Measurements from ENCODE around the gene GPC3.
"Not testable (repeated sequence)": the region's sequence is repeated elsewhere in the genome, so short reads cannot be mapped to it uniquely, and the experiment has no call there.

Gene GPC3

DNA sequence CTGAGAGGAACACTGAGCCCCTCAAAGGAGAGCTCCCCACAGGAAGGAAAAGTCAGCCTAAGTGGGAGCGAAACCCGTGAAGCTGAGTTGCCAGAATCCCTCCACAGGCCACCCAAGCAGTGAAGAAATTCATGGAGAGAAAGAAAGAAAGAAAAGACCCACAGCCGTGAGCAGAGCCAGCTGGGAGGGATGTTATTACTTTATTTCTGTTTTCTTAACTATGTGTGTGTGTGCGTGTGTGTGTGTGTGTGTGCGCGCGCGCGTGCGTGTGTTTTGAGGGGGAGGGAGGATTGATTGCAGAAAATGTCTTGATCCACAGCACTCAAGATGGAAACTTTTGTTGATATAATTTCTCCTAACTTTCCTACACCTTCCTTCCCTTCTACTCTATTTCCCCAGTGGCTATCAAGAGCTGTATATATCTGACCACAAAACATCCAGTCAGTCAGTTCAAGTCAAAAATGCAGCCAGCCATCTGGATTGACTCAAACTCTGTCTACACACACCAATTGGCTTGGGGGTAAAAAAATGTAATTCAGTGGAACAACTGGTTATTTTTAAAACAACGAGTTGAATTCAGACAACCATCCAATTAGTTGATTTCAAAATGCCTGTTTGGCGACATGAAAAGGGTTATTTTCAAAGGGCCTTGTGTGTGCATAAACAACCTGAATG lies 13.8 kb upstream of the GPC3 start:
- DNase-seq, result no peak

DNA sequence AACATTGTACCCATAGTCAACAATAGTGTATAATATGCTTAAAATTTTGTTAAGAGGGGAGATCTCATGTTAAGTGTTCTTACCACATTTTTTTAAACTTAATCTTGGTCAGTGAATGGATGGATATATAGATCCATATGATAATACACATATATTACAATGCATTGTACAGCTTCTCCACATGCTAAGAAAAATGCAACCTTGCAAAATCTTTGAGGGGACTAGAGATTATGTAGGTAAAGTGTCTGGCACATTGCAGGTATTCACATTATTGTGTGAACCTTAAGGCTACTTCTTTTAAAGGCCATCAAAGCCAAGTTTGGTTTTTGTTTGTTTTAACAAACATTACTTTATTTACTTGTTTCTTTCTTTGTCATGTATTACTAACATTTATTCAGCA lies 10.4 kb upstream of the GPC3 start:
- no peak for DNase-seq

DNA sequence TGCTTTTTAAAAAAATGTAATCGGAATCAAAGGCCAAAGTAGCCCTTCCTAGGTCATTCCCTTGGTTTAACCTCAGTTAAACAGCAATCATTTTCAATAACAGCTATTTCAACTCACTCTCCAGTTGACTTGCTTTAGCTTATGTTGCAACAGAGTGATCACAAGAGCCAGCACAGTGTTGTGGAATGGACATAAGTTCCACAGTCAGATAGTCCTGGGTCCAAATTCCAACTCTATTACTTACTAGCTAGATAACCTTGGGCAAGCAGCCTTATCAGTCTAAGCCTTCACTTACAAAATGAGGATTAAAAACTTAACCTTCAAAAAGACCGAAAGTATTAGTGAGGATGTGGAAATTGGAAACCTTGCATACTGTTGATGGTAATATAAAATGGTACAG lies 9.2 kb upstream of the GPC3 start:
- no peak for DNase-seq

DNA sequence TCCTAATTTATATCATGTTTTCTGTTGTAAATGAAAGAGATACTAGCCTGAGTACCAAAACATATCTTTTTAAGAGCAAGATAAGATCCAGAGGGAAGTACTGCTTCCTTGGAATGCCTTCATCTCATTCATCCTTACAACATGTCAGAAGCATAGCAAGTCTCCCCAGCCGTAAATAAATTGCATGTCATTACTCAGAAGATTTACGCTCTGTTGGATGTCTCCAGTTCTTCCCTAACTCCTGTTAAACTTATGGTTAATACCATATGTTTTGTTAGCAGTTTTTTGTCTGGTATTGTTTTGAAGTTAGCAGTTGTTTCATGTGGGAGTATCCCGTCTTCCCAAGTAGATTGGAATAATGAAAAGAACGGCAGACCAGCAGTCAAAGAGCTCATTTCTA lies 7.5 kb upstream of the GPC3 start:
- DNase-seq, result no peak

DNA sequence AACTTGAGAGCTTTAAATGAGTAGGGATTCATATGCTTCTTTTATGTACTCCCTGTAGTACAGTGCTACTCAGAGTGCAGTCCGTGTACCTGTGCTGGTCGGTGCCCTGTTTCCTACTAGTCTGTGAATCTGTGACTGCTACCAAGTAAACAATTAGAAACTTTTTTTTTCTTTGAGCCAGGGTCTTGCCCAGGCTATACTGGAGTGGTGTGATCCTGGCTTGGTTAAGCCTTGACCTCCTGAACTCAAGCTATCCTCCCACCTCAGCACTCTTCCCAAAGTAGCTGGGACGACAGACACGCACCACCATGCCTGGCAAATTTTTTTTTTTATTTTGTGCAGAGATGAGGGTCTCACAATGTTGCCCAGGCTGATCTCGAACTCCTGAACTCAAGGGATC lies 6.4 kb upstream of the GPC3 start:
- no peak for DNase-seq

DNA sequence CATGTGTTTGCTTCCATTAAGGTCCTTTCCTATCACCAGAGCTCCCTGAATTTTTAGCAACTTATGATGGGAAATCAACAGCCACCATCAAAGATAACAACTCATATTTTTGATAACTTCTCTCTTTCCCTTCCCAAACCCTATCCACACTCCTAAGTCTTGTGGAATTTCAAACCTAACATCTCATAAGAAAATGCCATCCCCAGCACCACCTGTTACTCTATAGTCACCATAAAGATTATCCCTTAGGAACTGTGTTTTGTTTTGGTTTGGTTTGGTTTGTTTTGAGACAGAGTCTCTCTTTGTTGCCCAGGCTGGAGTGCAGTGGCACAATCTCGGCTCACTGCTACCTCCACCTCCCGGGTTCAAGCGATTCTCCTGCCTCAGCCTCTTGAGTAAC lies 5.7 kb upstream of the GPC3 start:
- not testable (repeated sequence) for DNase-seq

DNA sequence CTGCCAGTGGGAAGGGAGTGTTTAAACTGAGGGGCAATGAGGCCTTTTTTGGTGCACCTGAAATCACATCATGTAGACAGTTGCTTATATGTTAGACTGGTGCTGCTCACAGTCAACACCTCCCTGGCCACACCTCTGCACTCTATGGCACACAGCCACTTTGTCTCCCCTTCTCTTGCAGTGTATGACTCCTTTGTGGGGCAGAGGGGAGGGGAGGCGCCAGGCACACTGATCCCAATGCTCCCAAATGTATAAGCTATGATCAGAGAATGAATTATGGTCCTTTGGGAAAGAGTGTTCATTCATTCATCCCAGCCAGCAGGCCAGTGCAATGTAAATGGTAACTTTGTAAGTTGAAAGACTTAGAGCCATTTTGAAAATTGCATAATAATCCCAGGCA lies 4.6 kb upstream of the GPC3 start:
- DNase-seq, result no peak

DNA sequence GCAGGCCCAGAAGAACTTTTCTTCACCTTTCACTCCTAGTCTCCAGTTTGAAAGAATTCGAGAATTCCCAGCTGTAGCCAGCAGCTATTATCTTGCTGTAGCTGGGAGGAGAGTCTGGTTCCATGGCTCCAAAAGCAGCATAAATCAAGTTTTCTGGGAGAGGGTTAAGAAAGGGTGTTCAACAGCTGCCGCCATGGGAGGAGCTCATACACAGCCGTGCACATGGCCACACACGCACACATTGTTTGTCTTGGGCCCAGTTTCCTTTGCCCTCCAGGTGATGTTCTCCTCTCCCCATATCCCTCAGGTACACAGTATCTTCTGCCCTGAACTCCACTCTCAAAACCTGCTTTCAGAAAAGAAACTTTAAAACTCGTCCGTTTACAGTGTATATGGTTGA lies 4.1 kb upstream of the GPC3 start:
- DNase-seq, result no peak

DNA sequence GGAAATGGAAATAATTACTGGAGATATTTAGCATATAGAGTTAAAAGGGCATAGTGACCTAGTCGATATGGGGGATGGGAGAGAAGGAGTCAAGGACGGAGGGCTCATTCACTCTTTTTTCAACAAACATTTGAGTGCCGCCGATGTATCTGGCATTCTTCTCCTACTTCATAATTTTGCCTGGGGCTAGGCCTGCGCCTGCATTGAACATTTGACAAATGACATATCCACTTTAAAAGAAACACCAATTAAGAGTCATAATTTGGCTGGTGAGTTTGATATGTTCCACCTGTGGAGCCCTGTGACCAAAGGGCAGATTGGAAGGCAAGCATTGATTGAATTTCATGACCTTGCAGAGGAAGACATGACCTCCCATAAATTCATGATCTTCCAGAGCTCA lies 2.6 kb upstream of the GPC3 start:
- no peak for DNase-seq

DNA sequence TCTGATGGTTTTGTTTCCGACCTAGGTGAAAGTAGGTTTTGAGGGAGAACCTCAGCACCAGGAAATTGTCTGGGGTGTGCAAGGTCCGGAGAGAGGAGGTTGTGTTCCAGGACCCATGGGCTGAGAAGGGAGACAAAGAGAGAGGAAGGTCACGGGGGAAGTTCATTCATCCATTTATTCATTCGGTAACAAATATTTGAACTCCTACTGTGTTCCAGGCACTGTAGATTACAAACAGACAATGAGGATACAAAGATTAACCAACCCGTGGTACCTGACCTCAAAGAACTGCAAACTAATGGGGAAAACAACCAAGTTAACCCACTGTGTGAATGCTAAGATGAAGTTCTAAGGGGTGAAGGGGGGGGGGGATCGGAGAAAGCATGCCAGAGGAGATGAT lies 1.8 kb upstream of the GPC3 start:
- no peak for DNase-seq

DNA sequence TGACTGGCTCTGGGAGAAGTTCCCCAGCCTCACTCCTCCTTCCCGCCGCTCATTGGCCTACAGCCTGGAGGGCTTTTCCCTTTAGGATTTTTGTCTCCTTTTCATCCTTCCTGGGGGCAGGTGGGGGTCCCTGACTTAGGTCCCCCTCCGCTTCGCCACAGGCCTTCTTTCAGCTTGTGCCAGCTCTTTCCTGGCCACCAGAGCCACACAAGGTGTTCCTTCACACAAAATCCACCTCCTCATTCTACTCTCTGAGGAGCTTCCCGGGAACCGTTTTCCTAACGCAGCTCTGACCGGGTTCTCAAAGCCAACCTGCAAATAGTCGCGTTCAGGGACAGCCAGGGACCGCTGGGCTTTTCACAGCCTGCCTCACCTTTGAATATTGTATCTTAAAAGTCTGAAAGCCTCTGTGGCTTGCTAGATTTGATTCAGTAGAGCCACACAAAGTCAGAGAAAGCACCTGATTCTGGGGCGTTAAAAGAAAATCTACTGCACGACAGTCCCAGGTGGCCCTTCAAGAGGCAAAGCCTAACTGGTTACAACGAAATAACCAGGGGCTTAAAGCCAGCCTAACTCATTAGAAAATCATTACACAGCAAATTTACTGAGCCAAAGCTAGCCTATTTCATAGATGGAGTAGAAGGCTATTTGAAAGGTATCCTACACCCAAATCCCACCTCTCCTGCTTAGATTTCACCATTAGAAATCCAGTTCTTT lies 731 bp upstream of the GPC3 start:
- DNase-seq, result peak in 2 of 56 donors; percentile 0

DNA sequence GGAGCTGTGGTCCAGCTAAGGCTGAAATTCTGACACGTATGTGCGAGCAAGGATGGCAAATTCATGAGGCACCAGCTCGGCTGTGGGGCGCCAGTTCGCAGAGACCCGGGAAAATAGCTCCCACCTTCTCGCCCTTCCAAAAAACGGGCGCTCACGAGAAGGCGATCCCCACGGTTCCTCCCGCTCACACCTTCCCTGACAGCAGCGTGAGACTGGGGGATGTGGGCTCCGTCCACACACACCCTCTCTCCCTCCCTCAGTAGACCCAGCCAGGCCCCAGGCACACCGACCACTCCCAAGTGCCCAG lies 584 bp downstream of the GPC3 start:
- no peak for DNase-seq

DNA sequence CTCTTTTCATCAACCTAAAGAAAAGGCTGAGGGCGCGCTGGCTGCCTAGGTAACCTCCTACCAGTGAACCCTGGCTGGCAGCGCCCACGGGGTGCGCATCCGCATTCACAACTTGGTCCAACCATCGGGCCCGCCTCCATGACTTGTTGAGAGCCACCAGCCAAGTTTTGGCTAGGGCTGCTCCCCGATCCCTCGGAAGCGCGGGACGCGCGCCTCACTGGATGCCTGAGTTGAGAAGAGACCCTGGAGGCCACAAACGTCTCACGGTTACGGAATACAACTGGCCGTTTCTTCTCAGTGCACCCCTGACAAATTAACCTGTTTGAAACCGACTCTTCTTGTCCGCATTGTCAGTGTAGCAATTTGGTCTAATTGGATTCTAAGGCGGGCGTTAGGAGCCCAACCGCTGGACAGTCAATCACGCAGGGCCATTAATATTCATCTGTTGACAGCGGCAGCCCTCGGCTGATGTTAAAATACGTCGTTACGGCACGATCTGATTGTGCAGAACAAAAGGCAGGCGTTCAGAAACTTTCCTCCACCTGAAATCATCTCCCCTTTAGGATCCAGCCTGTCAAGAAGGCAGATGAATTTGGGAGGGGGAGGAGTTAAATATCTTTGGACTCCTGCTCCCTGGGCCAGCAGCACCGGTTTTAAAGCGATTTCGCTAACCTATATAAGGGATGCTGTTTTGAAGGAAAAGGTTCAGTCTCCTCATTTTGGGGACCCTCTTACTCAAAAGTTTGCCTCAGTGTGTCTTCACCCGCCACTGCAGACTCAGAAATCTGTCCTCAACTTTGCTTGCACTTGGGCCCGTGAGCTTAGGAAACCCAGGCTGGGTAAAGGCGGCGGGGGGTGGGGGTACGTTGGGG lies 1.2 kb downstream of the GPC3 start:
- DNase-seq, result peak in 1 of 56 donors; percentile 0

DNA sequence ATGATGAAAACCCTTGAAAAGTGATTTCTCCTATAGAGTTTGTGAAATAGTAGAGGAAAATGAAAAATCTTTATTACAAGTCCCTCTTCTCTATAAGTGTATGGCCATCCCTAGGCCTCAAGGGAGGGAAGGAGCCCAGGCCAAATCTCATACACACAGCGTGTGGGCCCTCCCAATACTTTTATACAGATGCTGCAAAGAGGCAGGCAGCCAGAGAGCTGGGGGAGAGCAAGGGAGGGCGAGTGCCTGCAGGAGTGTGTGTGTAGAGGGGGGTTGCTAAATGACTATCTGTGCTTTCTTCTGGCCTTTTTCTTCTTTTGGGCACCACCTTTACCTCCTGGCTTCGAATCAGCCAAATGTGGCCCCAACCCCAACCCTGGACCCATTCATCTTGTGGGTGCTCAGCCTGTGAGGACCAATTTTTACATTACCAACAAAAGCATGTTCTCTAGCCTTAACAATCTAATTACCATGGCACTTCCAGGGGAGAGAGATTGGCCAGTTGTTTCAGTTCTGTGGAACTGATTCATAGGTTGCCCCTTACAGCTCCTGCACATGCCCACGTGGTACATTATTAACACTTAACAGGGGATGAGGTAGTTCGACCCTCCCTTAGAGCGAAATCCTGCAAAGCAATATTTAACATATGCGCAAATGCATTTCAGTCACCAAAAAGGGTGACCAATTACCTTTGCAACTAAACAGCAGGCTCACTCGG lies 2.0 kb downstream of the GPC3 start:
- no peak for DNase-seq

DNA sequence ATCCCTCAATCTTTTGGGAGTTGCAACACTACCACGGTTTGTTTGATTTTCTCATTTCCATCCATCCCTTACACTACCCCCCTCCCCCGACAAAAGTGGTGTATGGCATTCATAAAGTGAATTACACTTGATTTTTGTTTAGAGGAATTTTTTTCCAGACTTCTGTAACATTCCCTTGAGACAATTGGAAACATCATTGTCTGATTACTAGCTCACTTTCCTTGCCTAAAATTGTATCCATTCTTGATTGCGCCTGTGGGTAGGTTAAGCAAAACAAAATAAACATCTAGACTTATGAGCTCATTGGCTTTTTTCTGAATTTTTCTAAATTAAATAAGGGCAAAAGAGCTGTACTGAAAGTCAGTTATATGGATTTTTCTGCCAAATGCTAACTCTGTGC lies 3.5 kb downstream of the GPC3 start:
- no peak for DNase-seq

DNA sequence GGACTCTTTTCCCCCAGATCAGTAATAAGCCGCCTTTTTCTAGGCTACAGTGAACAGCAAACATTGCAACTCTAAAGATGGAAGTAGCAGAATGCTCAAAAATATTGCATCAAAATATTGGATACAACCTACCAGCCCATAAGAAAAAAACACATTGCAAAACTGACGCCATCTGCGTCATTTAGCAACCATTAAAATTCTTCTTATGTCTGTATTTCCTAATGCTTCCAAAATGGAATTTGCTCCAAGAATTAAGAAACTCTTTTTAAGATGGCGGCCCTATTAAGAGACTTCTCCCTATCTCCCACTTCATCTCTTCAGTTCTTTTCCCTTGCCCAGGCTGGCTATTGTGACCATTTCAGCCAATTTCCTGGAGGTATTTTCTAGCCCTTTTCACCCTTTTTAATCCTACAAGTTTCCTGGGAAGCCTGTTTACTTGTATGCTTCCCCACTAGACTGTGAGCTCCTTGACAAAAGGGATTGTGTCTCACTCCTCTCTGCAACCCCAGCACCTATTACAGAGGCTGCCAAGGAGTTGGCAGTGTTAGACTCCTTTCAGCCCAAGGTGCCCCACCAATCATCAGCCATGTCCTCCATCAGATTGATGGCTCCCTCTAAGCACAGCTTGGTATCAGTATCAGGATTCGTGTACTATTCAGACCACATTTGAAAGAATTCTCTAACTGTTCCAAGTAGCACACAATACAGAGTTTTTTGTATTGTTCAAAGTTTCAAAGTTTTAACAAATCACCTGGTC lies 4.4 kb downstream of the GPC3 start:
- DNase-seq, result no peak

DNA sequence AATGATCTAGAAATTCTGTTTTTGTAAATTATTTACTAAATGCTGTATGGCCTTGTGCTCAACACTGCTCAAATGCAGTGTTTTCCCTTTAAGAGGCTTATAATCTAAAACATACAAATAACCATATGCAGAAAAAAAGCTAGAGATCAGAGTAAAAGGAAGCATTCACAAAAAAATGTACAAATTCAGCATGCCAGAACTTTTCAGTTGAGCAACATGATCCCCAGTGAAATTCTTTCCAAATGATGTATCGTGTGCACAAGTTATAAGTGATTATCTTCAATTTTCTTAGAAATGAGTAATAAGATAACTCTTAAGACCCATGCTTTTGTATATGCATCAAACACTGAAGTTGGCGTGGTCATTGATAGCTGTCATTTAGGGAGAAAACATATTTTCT lies 5.0 kb downstream of the GPC3 start:
- DNase-seq, result no peak

DNA sequence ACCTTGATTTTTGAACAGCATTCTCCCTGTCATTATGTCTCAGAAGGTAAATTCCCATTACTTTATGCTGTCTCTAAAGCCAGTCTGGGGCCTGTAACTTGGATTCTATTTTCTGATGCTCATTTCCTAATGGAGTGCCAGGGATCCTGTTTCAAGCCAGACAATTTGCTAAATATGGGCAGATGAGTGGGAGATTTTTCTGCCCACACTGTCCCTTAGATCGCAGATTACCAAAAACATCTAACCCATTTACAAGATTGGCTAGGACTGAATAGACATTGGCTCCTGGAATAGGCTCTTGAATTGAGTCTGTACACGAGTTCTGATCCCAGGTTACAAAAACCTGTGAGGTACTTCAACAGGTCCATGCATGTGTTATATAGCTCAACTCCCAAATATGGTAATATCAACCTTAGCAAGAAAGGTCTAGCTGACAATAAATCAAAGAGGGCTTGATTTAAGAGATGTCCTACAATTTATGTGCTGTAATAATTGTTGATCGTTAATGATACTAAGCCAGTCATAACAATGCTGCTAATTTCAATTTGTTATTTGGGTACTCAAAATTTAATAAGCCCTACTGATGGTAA lies 5.7 kb downstream of the GPC3 start:
- no peak for DNase-seq

DNA sequence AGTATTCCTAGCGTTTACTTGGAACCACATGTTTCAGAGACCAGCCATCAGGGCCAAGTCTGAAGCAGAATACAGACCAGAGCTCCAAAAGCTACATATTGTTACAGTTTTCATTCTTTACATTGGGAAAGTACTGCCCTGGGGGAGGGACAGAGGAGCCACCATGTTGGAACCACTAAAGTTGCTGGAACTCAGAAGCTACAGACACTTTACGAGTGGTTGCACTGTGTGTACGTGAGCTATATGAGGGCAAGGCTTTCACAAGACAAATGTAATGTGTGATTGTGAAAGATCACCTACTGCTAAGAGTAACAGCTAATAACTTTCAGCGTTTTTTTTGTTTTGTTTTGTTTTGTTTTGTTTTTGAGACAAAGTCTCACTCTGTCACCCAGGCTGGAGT lies 11.7 kb downstream of the GPC3 start:
- DNase-seq, result no peak

DNA sequence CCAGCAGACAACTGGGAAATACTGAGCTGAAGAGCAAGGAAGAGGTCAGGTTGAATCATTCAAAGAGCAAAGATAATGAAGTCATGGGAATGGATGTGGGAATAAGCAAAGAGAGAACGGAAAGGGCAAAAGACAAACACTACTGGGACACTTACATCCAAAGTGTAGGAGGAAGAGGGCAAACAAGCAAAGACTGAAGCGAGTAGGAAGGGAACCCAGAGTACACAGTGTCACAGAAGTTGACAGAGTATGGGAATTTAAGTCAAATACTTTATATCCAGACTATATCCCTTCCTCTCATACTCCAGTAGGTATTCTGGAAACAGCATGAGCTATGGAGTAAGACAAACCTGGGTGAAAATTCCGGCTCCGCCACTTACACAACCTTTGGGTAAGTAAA lies 12.5 kb downstream of the GPC3 start:
- no peak for DNase-seq

DNA sequence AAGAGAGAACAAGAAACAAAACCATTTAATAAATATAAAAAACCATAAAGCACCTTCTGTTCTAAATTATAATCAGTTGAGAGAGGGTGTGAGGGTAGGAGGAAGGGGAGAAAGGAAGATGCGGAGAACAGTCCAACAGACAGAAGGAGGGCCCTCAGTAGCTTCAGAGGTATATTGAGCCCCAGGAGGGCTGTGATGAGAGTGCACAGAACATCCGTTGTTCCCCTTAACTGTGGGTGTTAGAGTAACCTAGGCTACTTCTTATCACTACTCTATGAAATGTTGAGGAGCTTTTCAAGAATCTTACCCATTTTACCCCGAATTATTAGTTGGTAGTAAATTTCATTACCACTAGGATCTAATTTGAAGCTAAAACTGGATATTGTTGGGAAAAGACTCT lies 13.8 kb downstream of the GPC3 start:
- DNase-seq, result no peak

Data from amygdala (tissue), 56 donors.